Measurements from ENCODE around the gene MFAP5. TPM values are rescaled to one million over a fixed set of nuclear protein-coding genes. Genes with fewer than 3 reads are reported as not detected.

The MFAP5 gene
- total RNA-seq, 1 experiment from 2014 or later, result 0.96 TPM

Other genes starting within 250 kb of the MFAP5 start
- 0.11 to 0.20 TPM in 2 of 3 replicates, not detected in the other for gene CLEC6A, start 206.9 kb downstream of the MFAP5 start, total RNA-seq (2021)
- gene CLEC4D, start 149.3 kb downstream of the MFAP5 start, total RNA-seq (2021), result 0.09 to 0.16 TPM in 2 of 3 replicates, not detected in the other
- not detected in 3 replicates for gene CLEC4E, start 121.9 kb downstream of the MFAP5 start, total RNA-seq (2021)
- gene AICDA, start 50.0 kb downstream of the MFAP5 start, total RNA-seq (2021), result 0.13 TPM in 1 of 3 replicates, not detected in the others
- 106 to 109 TPM (median 107 TPM) in 3 replicates for gene RIMKLB, start 35.2 kb upstream of the MFAP5 start, total RNA-seq (2021)
- 9.1 to 11.5 TPM (median 10.5 TPM) in 3 replicates for gene A2ML1, start 159.8 kb upstream of the MFAP5 start, total RNA-seq (2021)

Data from WTC11 (cell line).